HepG2 (cell line): ENCODE results near the gene GTF3C5.

Experiments used
- ADNP ChIP-seq: sonication (generic); formaldehyde crosslinking; IDR thresholded peaks from 2 replicates; pipeline ENCODE4 v1.4.0; 2020; ENCODE audit warnings: missing genetic modification reagents
- BCL6 ChIP-seq: IDR thresholded peaks from 2 replicates; pipeline ENCODE4 v1.6.1; 2016; ENCODE audit warnings: missing genetic modification reagents, missing compliant biosample characterization
- EP300 ChIP-seq, 3 experiments: sonication (generic) in 1 of 3; formaldehyde crosslinking in 1 of 3; IDR thresholded peaks; 2 replicates each; pipeline versions ENCODE4 v1.5.1 to v1.6.1; 2011 to 2020; ENCODE audit warnings: low read depth in 2 of 3, low read length in 2 of 3, borderline replicate concordance in 1 of 3, improper control_type of control experiment in 1 of 3, mild to moderate bottlenecking in 1 of 3, missing genetic modification reagents in 1 of 3, moderate library complexity in 1 of 3
- MYNN ChIP-seq: sonication (generic); formaldehyde crosslinking; IDR thresholded peaks from 2 replicates; pipeline ENCODE4 v1.4.0; 2020; ENCODE audit warnings: mild to moderate bottlenecking, low read depth, missing genetic modification reagents
- NPAS2 ChIP-seq: sonication (generic); formaldehyde crosslinking; IDR thresholded peaks from 2 replicates; pipeline ENCODE4 v1.8.0; 2022; ENCODE audit warnings: mild to moderate bottlenecking, missing genetic modification reagents, borderline replicate concordance
- SMC3 ChIP-seq: IDR thresholded peaks from 2 replicates; pipeline ENCODE4 v1.6.1; 2011; ENCODE audit warnings: low read length, improper control_type of control experiment
- TEAD2 ChIP-seq: sonication (generic); formaldehyde crosslinking; IDR thresholded peaks from 2 replicates; pipeline ENCODE4 v1.9.0; 2021; ENCODE audit warnings: missing genetic modification reagents
- TRAFD1 ChIP-seq: sonication (generic); formaldehyde crosslinking; IDR thresholded peaks from 2 replicates; pipeline ENCODE4 v1.5.1; 2020; ENCODE audit warnings: missing genetic modification reagents, mild to moderate bottlenecking, borderline replicate concordance
- ZNF281 ChIP-seq: sonication (generic); formaldehyde crosslinking; IDR thresholded peaks from 2 replicates; pipeline ENCODE4 v1.4.0; 2020; ENCODE audit warnings: missing genetic modification reagents, borderline replicate concordance
- ZNF543 ChIP-seq: sonication (generic); formaldehyde crosslinking; IDR thresholded peaks from 2 replicates; pipeline ENCODE4 v1.4.0; 2020; ENCODE audit warnings: mild to moderate bottlenecking, missing genetic modification reagents

- no peak for TF ChIP-seq ZNF543 (CRISPR knock-in tag)
- TF ChIP-seq SMC3 = no peak
- no peak for TF ChIP-seq ZNF281 (CRISPR knock-in tag)
- TF ChIP-seq TRAFD1 (CRISPR knock-in tag) = no peak
- no peak for TF ChIP-seq NPAS2 (CRISPR knock-in tag)
- no peak for TF ChIP-seq BCL6 (CRISPR knock-in tag)
- TF ChIP-seq MYNN = no peak
- TF ChIP-seq ADNP = no peak
- no peak for TF ChIP-seq TEAD2 (CRISPR knock-in tag)
- TF ChIP-seq EP300 (IDR thresholded peaks at IDR 0.05; ENCODE audit: low read depth in 2 of 2, low read length in 2 of 2) = no peak
- TF ChIP-seq EP300 (CRISPR knock-in tag; IDR thresholded peaks at IDR 0.05; ENCODE audit: borderline replicate concordance) = no peak
Measured at GRCh38 chr9:133080161-133080560, 49.4 kb downstream of the GTF3C5 start.
